NCI-H146 treated with DMSO at 0.1 percent for 48 hours (cell line): ENCODE results near the gene GLYATL3.
A peak's percentile ranks its signal among the peaks of the same experiment; 100 is the strongest.

Experiments used
- DNase-seq: peaks from one replicate; lab custom pipeline; 2025; ENCODE audit not compliant: unreplicated experiment; lab: John Stamatoyannopoulos, UW

GLYATL3 gene

DNA sequence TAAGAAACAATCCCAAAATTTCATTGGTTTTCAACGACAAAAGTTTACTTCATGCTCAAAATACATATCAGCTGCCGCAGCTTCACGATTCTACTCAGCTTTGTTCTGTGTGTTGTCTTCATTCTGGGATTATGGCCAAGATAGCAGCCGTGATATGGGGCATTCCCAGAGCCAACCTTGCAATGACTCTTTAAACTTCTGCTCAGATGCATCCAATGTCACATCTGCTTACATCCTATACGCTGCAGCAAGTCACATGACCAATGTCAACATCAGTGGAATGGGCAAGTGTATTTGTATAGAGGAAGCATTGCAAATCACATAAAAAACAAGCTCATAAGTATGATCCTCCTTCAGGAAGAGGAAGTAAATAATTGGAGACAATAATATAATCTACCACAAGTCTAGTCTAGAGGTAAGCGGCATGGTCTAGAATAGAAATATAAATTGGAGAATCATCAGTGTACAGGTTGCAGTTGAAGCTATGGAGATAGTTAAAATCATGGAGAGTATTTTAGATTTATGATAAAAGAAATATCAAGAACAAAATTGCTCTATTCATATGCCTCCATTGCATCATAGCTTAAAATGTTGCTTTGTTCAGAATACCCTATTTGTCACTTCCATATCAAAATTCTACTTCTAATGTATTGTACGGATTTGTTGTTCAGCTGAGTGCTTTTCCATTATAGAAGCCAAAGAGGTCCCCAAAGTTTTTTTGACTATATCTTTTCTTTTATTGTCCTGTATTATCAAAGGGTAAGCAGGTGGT lies 43.5 kb downstream of the GLYATL3 start:
- no peak for DNase-seq

DNA sequence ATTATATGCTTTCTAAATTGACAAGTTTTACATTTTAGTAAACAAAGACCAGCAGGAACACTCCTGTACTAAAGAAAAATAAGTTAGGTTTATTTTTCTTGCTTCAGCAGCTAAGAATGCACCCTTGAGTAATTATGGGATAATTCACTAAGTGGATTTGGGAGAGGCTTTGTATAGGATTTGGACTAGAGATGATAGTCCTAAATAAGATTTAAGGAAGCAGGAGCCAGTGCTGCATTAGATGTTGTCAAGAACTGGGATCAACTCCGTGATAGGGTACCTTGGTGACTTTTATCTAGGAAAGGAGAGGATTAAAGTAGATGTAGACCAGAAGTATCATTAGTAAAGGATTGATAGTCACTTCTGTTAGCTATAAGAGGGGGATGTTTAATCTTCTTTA lies 46.6 kb downstream of the GLYATL3 start:
- no peak for DNase-seq

DNA sequence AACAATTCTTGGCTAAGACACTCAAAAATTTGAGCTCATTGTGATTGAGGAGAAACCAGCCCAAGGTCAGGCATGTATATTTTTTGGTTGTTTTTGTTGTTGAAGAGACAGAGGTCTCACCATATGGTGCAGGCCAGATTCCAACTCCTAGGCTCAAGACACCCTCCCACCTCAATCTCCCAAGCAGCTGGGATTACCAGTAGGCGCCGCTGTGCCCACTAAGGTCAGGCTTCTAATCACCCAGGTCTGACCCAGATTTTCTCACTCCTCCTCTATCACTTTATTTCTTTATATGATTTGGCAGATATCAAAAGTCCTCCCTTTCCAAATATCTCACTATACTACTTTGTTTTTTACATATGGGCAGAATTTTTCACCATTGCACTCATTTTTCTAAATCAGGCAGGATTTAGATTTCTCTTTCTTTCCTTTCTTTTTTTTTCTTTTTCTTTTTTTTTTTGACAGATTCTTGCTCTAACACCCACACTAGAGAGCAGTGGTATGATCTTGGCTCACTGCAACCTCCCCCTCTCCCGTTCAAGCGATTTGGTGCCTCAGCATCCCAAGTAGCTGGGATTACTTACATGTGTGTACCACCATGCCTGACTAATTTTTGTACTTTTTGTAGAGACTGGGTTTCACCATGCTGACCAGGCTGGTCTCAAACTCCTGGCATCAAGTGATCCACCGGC lies 49.0 kb downstream of the GLYATL3 start:
- DNase-seq: no peak

- DNase-seq: no peak
Observed at GRCh38 chr6:49549691-49550491, 50.2 kb downstream of the GLYATL3 start.

GRCh38 chr6:49550492-49551077 lies 50.9 kb downstream of the GLYATL3 start, which contains the start of gene C6orf141:
Gene C6orf141 (plus strand): TSS chr6:49550668. CDS start chr6:49550793, 125 bp downstream.
- DNase-seq: peak; percentile 78

DNA sequence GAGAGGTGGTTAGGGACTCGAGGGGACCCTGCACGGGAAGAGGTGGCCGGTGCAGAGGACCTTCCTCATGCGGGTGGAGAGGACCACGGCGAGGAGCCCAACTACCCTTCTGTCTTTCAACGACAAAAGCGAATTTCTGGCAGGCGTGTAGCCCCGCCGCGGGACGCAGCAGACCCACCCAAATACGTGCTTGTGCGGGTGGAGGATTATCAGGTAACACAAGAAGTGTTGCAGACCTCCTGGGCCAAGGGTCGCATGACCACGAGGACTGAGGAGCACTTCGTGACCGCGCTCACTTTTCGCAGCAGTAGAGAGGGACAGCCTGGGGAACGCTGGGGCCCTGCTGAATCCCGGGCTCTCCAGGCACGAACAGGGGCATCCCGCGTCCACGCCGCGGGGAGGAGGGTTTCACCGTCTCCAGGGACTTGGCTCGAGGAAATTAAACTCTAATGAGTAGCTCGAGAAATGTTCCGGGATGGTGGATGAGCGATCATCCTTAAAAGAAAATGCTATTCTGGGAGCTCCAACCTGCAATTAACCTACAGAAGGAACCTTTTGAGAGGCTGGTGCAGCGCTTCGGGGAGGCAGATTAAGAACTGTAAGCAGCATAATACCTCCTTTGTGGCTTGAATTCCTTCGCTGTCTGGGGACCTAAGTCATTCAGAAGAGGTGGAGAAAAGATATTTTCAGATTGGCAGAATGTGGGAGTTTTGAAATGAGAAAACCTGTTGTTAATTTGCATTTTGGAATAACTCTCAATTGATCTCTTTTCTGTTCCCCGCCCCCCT lies 51.5 kb downstream of the GLYATL3 start:
- DNase-seq: no peak

- no peak for DNase-seq
Observed at GRCh38 chr6:49551866-49552129, 52.1 kb downstream of the GLYATL3 start.

DNA sequence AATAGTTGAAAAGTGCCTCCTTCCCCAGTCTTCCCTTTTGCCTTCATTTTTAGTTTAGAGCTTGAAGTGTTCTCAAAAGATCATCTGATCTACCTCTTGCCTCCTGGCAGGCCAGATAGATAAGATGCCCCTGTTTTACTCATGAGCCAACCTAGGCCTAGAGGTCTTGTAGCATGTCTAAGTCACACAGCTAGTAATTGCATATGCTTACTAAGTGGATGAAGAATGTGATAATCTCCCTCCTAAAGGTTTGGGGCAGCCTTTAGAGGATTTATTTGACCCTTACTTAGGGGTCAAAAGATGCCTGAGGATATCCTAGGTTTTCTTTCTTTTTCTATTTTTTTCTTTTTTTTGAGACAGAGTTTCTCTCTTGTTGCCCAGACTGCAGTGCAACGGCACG lies 52.9 kb downstream of the GLYATL3 start:
- no peak for DNase-seq

- no peak for DNase-seq
Observed at GRCh38 chr6:49553384-49553783, 53.7 kb downstream of the GLYATL3 start.

- no peak for DNase-seq
Observed at GRCh38 chr6:49555951-49556350, 56.2 kb downstream of the GLYATL3 start.

DNA sequence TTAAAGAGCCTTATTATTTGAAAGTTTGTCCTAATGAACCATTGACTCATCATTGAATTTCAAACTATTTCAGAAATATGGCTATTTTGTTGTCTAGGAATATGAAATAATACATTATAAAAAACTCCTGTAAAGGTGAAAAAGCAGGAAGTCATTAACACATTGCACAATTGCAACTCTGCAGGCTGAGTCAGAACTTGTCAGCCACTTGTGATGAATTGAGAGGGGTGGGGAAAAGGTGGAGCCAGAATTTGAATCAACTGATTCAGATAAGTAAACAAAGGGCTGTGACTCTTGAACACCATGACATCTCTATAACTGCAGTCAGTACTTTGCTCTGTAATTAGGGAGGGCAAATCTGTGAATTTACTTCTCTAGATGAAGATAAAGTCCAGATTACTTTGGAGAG lies 56.7 kb downstream of the GLYATL3 start:
- peak; percentile 75 for DNase-seq

DNA sequence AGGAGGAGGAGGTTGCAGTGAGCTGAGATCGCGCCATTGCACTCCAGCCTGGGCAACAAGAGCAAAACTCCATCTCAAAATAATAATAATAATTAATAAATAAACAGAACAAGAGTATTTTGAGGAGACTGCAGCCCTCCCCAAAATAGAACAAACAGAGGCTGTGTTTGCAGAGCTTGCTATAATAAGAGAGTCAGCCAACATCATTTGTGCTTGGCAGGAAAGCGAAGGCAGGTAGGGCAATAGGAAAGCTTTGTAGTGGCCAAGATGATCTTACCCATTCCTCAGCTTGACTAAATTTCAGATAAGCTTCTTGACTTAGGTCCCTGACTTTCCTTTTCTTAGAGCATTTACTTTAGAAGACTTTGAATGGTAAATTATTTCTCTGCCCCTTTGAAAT lies 57.5 kb downstream of the GLYATL3 start:
- DNase-seq: no peak

GRCh38 chr6:49558238-49558637 lies 58.5 kb downstream of the GLYATL3 start:
- no peak for DNase-seq

DNA sequence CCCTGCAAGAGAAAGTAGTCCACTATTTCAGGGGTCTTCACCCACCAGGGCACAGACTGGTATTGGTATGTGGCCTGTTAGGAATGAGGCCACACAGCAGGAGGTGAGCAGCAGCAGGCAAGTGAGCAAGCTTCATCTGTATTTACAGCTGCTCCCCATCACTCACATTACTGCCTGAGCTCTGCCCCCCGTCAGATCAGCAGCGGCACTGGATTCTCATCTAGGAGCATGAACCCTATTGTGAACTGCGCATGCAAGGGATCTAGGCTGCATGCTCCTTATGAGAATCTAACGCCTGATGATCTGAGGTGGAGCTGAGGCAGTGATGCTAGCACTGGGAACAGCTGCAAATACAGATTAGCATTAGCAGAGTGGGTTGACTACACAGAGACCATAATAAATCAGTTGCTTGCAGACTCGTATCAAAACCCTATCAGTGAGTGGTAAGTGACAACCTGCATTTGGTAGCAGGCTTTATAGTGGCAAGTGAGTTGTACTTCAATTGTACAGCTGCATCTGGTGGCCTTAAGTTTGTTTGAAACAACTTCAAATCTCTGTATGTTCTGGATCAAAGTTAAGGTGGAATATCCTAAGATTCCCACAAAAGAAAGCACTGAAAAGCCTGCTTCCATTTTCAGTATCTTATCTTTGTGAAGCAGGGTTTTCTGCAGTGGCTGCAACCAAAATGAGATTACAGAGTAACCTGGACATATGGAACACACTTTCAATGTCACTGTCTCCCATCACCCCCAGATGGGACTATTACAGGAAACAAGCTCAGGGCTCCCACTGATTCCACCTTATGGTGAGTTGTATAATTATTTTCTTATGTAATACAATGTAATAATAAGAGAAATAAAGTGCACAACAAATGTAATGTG lies 63.5 kb downstream of the GLYATL3 start:
- no peak for DNase-seq

DNA sequence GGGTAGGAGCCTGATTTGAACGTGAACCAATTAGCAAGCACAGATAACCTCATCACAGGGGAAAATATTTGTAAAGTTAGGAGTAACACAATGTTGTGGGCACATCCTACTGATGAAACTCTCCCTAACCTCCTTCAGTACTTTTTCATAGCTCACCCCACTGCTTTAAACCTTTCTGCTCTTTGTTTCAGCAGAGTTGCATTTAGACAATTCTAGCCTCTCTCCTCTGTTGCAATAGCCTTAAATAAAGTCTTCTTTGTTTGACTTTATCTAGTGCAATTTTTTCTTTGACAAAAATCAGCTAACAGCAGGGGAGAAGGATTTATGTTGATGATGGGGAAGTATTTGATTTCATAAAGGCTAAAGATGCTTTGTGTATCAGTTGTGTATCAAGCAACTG lies 64.8 kb downstream of the GLYATL3 start:
- no peak for DNase-seq

DNA sequence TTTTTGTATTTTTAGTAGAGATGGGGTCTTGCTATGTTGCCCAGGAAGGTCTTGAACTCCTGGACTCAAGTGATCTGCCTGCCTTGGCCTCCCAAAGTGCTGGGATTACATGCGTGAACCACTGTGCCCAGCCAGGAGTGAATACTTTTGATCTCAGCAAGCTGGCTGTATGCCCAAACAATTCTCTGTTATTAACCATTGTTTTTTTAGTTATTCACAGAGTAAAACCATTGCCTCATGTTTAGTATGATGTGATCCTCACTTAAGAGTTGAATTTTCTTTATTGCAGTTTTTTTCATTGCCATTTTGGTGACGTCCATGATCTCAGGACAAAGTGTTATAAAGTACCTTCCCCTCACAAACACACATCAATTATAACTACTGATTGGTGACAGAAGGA lies 65.5 kb downstream of the GLYATL3 start:
- no peak for DNase-seq

- no peak for DNase-seq
Observed at GRCh38 chr6:49565855-49566254, 66.1 kb downstream of the GLYATL3 start.

- no peak for DNase-seq
Observed at GRCh38 chr6:49570474-49571079, 70.9 kb downstream of the GLYATL3 start.

DNA sequence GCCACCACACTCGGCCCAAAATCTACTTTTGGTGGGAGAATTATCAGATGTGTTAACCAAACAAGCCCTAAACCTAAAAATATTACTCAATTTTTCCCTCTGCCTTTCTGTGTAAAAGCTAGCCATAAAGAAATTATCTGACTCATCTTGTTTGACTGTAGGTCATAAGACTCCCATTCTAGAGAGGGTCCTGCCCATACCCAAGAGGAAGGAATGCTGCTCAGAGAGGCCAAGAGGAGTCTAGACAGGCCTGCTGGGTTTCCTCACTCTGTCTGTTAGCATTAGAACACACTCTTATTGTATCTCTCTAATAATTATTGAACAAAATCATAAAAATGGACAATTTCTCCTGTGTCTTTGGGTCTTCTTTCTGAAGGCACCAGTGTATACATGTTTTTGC lies 76.9 kb downstream of the GLYATL3 start:
- no peak for DNase-seq
